ENCODE measurements around the gene COLGALT1. TPM values are rescaled to one million over a fixed set of nuclear protein-coding genes. Genes with fewer than 3 reads are reported as not detected.
A peak's percentile ranks its signal among the peaks of the same experiment; 100 is the strongest.

The COLGALT1 gene
- total RNA-seq, 2 experiments from 2014 or later: 36.8 to 37.3 TPM

- peak overlapping the region; percentile 47 for H3K4me3 Mint-ChIP-seq
- no peak overlapping the region for H3K27ac Mint-ChIP-seq
- intact Hi-C loops (cut with micrococcal nuclease): loop anchor here (1.0 kb wide), 2 partner anchors 17 to 27 kb away; partner anchors contain the start of genes COLGALT1 and PGLS
- H3K4me1 Mint-ChIP-seq (ENCODE audit: low read depth): peaks cover 10% of the 10 kb centered on the region
- no peaks in the 10 kb centered on the region for H3K36me3 Mint-ChIP-seq (ENCODE audit: low read depth)
- H3K27me3 Mint-ChIP-seq (ENCODE audit: low read depth): peaks cover 6% of the 10 kb centered on the region
- CTCF ChIA-PET: no interaction called here
- DNase-seq: no peak
- no peaks in the 10 kb centered on the region for H3K9me3 Mint-ChIP-seq
Observed at GRCh38 chr19:17538684-17539237, 16.7 kb upstream of the COLGALT1 start.

DNA sequence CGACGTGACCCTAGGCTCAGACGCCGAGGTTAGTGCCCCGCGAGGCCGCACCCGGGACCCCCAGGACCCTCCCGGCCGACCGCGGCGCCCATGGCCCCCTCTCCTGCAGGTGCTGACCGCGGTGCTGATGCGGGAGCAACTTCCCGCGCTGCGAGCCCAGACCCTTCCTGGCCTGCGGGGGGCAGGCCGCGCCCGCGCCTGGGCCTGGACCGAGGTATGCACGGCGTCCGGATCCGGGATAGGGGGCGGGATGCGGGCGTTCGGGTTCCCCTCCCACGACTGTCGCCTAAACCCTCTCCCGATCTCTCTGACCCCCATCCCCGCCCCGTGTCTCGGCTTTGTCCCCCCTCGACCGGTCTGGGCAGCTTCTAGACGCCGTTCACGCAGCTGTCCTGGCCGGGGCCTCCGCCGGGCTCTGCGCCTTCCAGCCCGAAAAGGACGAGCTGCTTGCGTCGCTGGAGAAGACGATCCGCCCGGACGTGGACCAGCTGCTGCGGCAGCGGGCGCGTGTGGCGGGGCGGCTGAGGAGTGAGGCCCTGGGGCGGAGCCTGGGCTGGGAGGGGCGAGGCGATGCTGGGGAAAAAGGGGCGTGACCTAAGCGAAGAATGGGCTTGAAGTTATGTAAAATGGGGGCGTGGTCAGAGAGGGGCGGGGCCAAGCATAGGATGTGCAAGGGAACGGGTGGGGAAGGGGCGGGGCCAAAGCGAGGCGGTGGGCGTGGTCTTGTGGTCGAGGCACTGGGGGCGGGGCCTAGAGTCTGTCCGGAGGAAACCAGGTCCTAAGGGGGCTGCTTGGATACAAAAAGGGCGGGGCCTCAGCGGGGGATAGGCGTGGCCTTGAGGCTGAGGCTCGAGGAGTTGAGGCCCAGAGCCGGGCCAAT is 16.0 kb upstream of the COLGALT1 start:
- no peaks in the 10 kb centered on the region for H3K9me3 Mint-ChIP-seq
- CTCF ChIA-PET: interaction anchor here (0.7 to 0.9 kb wide), 4 partner anchors 10 to 44 kb away, joined by 3 to 5 read pairs (median 3); no protein-coding TSS in a partner anchor
- peak overlapping the region; percentile 69 for H3K4me3 Mint-ChIP-seq
- H3K27ac Mint-ChIP-seq: no peak overlapping the region
- H3K27me3 Mint-ChIP-seq (ENCODE audit: low read depth): peaks cover 6% of the 10 kb centered on the region
- H3K4me1 Mint-ChIP-seq (ENCODE audit: low read depth): peaks cover 10% of the 10 kb centered on the region
- DNase-seq: peak; percentile 97
- H3K36me3 Mint-ChIP-seq (ENCODE audit: low read depth): no peaks in the 10 kb centered on the region
- intact Hi-C loops (cut with micrococcal nuclease): loop anchor here (1.0 kb wide), 2 partner anchors 16 to 28 kb away; partner anchors contain the start of genes COLGALT1 and PGLS

DNA sequence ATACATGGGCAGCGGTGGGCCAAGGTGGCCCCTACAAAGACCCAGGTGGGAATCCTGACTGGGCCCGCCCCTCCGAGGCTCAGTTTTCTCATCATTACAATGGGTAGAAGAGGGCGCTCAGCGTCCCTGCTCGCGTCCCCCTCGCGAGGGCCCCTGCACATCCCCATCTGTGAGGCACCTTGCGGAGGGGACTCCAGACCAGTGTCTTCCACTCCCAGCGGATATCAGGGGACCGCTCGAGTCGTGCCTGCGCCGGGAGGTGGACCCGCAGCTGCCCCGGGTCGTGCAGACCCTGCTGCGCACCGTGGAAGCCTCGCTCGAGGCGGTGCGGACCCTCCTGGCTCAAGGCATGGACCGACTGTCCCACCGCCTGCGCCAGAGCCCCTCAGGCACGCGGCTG is 15.3 kb upstream of the COLGALT1 start:
- DNase-seq: no peak
- no peaks in the 10 kb centered on the region for H3K9me3 Mint-ChIP-seq
- peaks cover 6% of the 10 kb centered on the region for H3K27me3 Mint-ChIP-seq (ENCODE audit: low read depth)
- no peak overlapping the region for H3K27ac Mint-ChIP-seq
- CTCF ChIA-PET: interaction anchor here (0.7 to 0.9 kb wide), 3 partner anchors 11 to 44 kb away, joined by 3 to 5 read pairs (median 3); no protein-coding TSS in a partner anchor
- H3K4me3 Mint-ChIP-seq: no peak overlapping the region
- intact Hi-C loops (cut with micrococcal nuclease): no loop called here
- H3K4me1 Mint-ChIP-seq (ENCODE audit: low read depth): peaks cover 10% of the 10 kb centered on the region
- no peaks in the 10 kb centered on the region for H3K36me3 Mint-ChIP-seq (ENCODE audit: low read depth)

DNA sequence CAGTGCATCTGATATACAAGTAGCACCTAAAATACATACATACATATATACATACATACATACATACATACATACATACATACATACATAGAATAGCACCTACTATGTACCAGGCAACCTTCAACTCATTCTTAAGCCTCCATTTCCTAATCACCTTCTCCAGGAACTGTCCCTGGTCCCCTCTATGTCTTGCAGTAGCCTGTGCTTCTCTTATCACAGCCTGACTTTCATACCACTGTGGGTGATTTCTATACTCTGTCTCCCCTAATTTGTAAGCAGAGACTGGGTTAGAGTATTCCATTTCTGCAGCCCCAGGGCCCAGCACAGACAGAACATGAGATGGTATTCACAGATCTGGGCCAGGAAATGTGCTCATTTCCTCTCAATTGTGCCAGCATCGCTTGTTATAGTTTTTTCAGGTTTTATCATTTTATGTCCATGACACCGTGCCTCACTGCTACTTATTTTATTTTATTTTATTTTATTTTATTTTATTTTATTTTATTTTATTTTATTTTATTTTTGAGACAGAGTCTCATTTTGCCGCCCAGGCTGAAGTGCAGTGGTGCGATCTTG is 14.2 kb upstream of the COLGALT1 start:
- no peaks in the 10 kb centered on the region for H3K36me3 Mint-ChIP-seq (ENCODE audit: low read depth)
- peaks cover 6% of the 10 kb centered on the region for H3K27me3 Mint-ChIP-seq (ENCODE audit: low read depth)
- intact Hi-C loops (cut with micrococcal nuclease): no loop called here
- DNase-seq: no peak
- no peak overlapping the region for H3K27ac Mint-ChIP-seq
- no peaks in the 10 kb centered on the region for H3K9me3 Mint-ChIP-seq
- H3K4me3 Mint-ChIP-seq: no peak overlapping the region
- H3K4me1 Mint-ChIP-seq (ENCODE audit: low read depth): peaks cover 10% of the 10 kb centered on the region
- CTCF ChIA-PET: no interaction called here

GRCh38 chr19:17542042-17542441 is 13.4 kb upstream of the COLGALT1 start:
- no peaks in the 10 kb centered on the region for H3K9me3 Mint-ChIP-seq
- H3K4me1 Mint-ChIP-seq (ENCODE audit: low read depth): peaks cover 10% of the 10 kb centered on the region
- H3K4me3 Mint-ChIP-seq: no peak overlapping the region
- intact Hi-C loops (cut with micrococcal nuclease): no loop called here
- no peak for DNase-seq
- H3K27ac Mint-ChIP-seq: no peak overlapping the region
- CTCF ChIA-PET: no interaction called here
- H3K27me3 Mint-ChIP-seq (ENCODE audit: low read depth): peaks cover 6% of the 10 kb centered on the region
- H3K36me3 Mint-ChIP-seq (ENCODE audit: low read depth): no peaks in the 10 kb centered on the region

- H3K4me3 Mint-ChIP-seq: no peak overlapping the region
- peaks cover 10% of the 10 kb centered on the region for H3K4me1 Mint-ChIP-seq (ENCODE audit: low read depth)
- peaks cover 6% of the 10 kb centered on the region for H3K27me3 Mint-ChIP-seq (ENCODE audit: low read depth)
- no peaks in the 10 kb centered on the region for H3K36me3 Mint-ChIP-seq (ENCODE audit: low read depth)
- DNase-seq: no peak
- CTCF ChIA-PET: no interaction called here
- intact Hi-C loops (cut with micrococcal nuclease): no loop called here
- H3K9me3 Mint-ChIP-seq: no peaks in the 10 kb centered on the region
- H3K27ac Mint-ChIP-seq: no peak overlapping the region
Observed at GRCh38 chr19:17542793-17543582, 12.5 kb upstream of the COLGALT1 start.

DNA sequence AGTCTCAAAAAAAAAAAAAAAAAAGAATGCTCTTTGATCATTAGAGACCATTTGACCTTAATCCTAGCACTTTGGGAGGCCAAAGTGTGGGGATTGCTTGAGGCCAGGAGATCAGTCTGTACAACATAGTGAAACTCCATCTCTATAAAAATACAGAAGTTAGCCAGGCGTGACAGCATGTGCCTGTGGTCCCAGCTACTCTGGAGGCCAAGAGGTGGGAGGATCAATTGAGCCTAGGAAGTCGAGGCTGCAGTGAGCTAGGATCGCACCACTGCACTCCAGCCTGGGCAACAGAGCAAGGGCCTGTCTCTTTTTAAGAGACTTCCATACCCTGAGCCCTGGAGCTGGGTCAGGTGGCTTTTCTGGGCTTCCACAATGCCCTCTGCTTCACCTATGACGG is 11.5 kb upstream of the COLGALT1 start:
- Mint-ChIP-seq H3K36me3 (ENCODE audit: low read depth) (no peaks in the 10 kb centered on the region), H3K4me3 (no peak overlapping the region), H3K27me3 (ENCODE audit: low read depth) (no peaks in the 10 kb centered on the region), H3K27ac (no peak overlapping the region), H3K9me3 (no peaks in the 10 kb centered on the region), H3K4me1 (ENCODE audit: low read depth) (peaks cover 4% of the 10 kb centered on the region)
- CTCF ChIA-PET: no interaction called here
- no peak for DNase-seq
- intact Hi-C loops (cut with micrococcal nuclease): no loop called here

- no peak for DNase-seq
- H3K9me3 Mint-ChIP-seq: no peaks in the 10 kb centered on the region
- H3K4me3 Mint-ChIP-seq: no peak overlapping the region
- H3K27ac Mint-ChIP-seq: no peak overlapping the region
- H3K27me3 Mint-ChIP-seq (ENCODE audit: low read depth): no peaks in the 10 kb centered on the region
- no peaks in the 10 kb centered on the region for H3K36me3 Mint-ChIP-seq (ENCODE audit: low read depth)
- intact Hi-C loops (cut with micrococcal nuclease): no loop called here
- peaks cover 3% of the 10 kb centered on the region for H3K4me1 Mint-ChIP-seq (ENCODE audit: low read depth)
- CTCF ChIA-PET: no interaction called here
Observed at GRCh38 chr19:17544418-17544817, 11.0 kb upstream of the COLGALT1 start.

GRCh38 chr19:17548145-17548544 is 7.3 kb upstream of the COLGALT1 start:
- intact Hi-C loops (cut with micrococcal nuclease): no loop called here
- H3K36me3 Mint-ChIP-seq (ENCODE audit: low read depth): no peaks in the 10 kb centered on the region
- CTCF ChIA-PET: no interaction called here
- no peak overlapping the region for H3K4me3 Mint-ChIP-seq
- no peaks in the 10 kb centered on the region for H3K4me1 Mint-ChIP-seq (ENCODE audit: low read depth)
- H3K9me3 Mint-ChIP-seq: no peaks in the 10 kb centered on the region
- no peak overlapping the region for H3K27ac Mint-ChIP-seq
- no peaks in the 10 kb centered on the region for H3K27me3 Mint-ChIP-seq (ENCODE audit: low read depth)
- no peak for DNase-seq

GRCh38 chr19:17549085-17549740 is 6.2 kb upstream of the COLGALT1 start:
- Mint-ChIP-seq H3K9me3 (no peaks in the 10 kb centered on the region), H3K4me1 (ENCODE audit: low read depth) (no peaks in the 10 kb centered on the region), H3K27ac (no peak overlapping the region), H3K36me3 (ENCODE audit: low read depth) (no peaks in the 10 kb centered on the region), H3K27me3 (ENCODE audit: low read depth) (no peaks in the 10 kb centered on the region), H3K4me3 (no peak overlapping the region)
- CTCF ChIA-PET: interaction anchor here (0.6 kb wide), 1 partner anchor 41 kb away, joined by 5 read pairs; no protein-coding TSS in a partner anchor
- intact Hi-C loops (cut with micrococcal nuclease): no loop called here
- DNase-seq: no peak

DNA sequence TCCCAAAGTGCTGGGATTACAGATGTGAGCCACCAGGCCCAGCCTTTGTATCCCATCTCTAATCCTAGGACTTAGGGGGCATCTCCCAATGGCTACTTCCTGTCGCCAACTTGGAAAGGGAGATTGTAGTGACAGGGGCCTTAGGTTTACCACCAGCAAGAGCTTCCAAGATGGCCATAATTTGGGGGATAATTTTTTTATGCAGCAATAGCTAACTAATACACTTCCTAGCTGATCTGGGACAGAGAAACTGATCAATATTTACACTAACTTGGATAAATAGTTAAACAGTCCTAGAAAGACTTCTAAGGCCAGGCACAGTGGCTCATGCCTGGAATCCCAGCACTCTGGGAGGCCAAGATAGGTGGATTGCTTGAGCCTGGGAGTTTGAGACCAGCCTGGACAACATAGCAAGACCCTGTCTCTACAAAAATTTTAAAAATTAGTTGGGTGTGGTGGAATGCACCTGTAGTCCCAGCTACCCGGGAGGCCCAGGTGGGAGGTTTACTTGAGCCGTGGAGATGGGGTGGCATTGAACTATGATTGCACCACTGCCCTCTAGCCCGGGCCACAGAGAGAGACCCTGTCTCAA is 5.3 kb upstream of the COLGALT1 start:
- Mint-ChIP-seq H3K27ac (no peak overlapping the region), H3K27me3 (ENCODE audit: low read depth) (no peaks in the 10 kb centered on the region), H3K4me1 (ENCODE audit: low read depth) (peaks cover 3% of the 10 kb centered on the region), H3K4me3 (no peak overlapping the region), H3K9me3 (no peaks in the 10 kb centered on the region), H3K36me3 (ENCODE audit: low read depth) (no peaks in the 10 kb centered on the region)
- intact Hi-C loops (cut with micrococcal nuclease): no loop called here
- no peak for DNase-seq
- CTCF ChIA-PET: interaction anchor here (0.6 kb wide), 1 partner anchor 84 kb away, joined by 3 read pairs; no protein-coding TSS in a partner anchor
